Tibial artery (tissue), 4 donors: Measurements from ENCODE around the gene TMEM140.

Experiments used
- DNase-seq, 2 donors: peaks; one replicate each; pipeline ENCODE4 v3.0.0-alpha.2; 2019
- H3K27ac ChIP-seq, 2 donors: fragments of 200-600 bp; sonication (generic) in 1 of 2; 1 replicate in 1 of 2; 2 replicates in 1 of 2; pipeline ENCODE4 v1.5.1; 2018 to 2019; ENCODE audit warnings: mild to moderate bottlenecking in 1 of 2
- H3K27me3 ChIP-seq, 2 donors: fragments of 200-600 bp; sonication (generic) in 1 of 2; one replicate each; pipeline versions ENCODE4 v1.5.1 to v1.6.0; 2016 to 2019
- H3K36me3 ChIP-seq, 3 donors: fragments of 200-600 bp; sonication (generic) in 2 of 3; one replicate each; pipeline ENCODE4 v1.5.1; 2016 to 2019; ENCODE audit warnings: mild to moderate bottlenecking in 2 of 3
- H3K4me1 ChIP-seq, 4 donors: fragments of 200-600 bp; sonication (generic) in 2 of 4; 1 replicate in 3 of 4; 2 replicates in 1 of 4; pipeline ENCODE4 v1.5.1; 2016 to 2019
- H3K4me3 ChIP-seq, 2 donors: fragments of 200-600 bp; sonication (generic) in 1 of 2; 1 replicate in 1 of 2; 2 replicates in 1 of 2; pipeline ENCODE4 v1.5.1; 2018 to 2019; ENCODE audit warnings: mild to moderate bottlenecking in 2 of 2
- H3K9me3 ChIP-seq, 3 donors: fragments of 200-600 bp; sonication (generic) in 1 of 3; one replicate each; pipeline ENCODE4 v1.5.1; 2016 to 2019
- intact Hi-C: fragments of 100-400 bp; cut with DNase I; formaldehyde crosslinking; loops from one replicate; pipeline ENCODE4 v1.15.0; 2023; ENCODE audit warnings: low total_unique reads
- TF ChIP-seq, protein P1 (sequence below), 2 experiments: fragments of 200-600 bp in 1 of 2; fragments of 450-650 bp in 1 of 2; IDR thresholded peaks; one replicate each; pipeline ENCODE4 v1.5.1; 2017 to 2019; ENCODE audit warnings: antibody characterized with exemption in 2 of 2, mild to moderate bottlenecking in 1 of 2, moderate library complexity in 1 of 2

Gene TMEM140

DNA sequence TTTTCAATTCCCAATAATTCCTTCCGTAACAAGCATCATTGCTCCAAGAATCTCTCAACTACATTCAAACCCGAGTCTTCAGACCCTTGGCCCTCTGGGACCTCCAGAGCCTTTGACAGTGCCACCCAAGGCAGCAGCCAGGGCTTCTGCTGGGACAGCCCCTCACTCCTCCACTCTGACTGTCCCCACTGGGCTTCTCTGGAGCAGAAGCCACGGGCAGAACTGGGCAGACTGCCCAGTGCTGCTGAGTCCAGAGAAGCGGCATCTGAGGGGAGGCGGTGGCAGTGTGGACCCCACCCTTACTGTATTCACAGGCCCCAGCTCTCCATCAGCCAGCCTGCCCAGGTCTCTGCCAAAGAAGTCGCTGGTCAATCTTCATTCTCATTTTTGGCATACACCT, 13.8 kb downstream of the TMEM140 start:
- H3K4me1 ChIP-seq = peaks cover 0 to 32% (median 20%) of the 10 kb centered on the region in 4 donors
- no peaks in the 10 kb centered on the region for H3K27me3 ChIP-seq
- TF ChIP-seq, protein P1, sequence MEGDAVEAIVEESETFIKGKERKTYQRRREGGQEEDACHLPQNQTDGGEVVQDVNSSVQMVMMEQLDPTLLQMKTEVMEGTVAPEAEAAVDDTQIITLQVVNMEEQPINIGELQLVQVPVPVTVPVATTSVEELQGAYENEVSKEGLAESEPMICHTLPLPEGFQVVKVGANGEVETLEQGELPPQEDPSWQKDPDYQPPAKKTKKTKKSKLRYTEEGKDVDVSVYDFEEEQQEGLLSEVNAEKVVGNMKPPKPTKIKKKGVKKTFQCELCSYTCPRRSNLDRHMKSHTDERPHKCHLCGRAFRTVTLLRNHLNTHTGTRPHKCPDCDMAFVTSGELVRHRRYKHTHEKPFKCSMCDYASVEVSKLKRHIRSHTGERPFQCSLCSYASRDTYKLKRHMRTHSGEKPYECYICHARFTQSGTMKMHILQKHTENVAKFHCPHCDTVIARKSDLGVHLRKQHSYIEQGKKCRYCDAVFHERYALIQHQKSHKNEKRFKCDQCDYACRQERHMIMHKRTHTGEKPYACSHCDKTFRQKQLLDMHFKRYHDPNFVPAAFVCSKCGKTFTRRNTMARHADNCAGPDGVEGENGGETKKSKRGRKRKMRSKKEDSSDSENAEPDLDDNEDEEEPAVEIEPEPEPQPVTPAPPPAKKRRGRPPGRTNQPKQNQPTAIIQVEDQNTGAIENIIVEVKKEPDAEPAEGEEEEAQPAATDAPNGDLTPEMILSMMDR (IDR thresholded peaks at IDR 0.05) = no peak
- intact Hi-C loops = loop anchor here (10.0 kb wide), 1 partner anchor 167 kb away; no protein-coding TSS in a partner anchor
- peaks cover 0 to 4% (median 0%) of the 10 kb centered on the region in 3 donors for H3K9me3 ChIP-seq
- peak in 1 of 2 donors; percentile 62 for DNase-seq
- H3K4me3 ChIP-seq = no peak overlapping the region
- no peak overlapping the region for H3K27ac ChIP-seq
- peaks cover 16 to 35% (median 24%) of the 10 kb centered on the region in 3 donors for H3K36me3 ChIP-seq

DNA sequence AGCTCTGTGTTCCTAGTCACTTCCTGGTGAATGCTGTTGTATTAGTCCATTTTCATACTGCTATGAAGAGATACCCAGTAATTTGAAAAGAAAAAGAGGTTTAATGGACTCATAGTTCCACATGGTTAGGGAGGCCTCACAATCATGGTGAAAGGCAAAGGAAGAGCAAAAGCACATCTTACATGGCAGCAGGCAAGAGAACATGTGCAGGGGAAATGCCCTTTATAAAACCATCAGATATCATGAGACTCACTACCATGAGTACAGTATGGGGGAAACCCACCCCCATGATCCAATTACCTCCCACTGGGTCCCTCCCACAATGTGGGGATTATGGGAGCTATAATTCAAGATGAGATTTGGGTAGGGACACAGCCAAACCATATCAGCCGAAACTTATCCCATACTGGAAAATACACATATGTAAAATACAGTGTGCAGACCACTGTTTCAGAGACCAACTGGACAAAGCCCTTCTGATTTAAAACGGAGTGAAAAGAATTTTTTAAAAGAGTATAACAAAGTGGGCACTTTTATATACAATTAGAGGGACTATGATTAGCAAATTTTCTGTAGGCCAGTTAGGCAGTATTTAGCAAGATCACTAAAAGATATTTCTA, 14.6 kb downstream of the TMEM140 start:
- Histone ChIP-seq H3K9me3 (no peaks in the 10 kb centered on the region), H3K4me1 (peaks cover 0 to 34% (median 25%) of the 10 kb centered on the region in 4 donors), H3K27me3 (no peaks in the 10 kb centered on the region), H3K27ac (no peak overlapping the region), H3K36me3 (peaks cover 19 to 43% (median 26%) of the 10 kb centered on the region in 3 donors), H3K4me3 (no peak overlapping the region)
- no peak for DNase-seq
- intact Hi-C loops = loop anchor here (10.0 kb wide), 1 partner anchor 168 kb away; no protein-coding TSS in a partner anchor
- TF ChIP-seq, protein P1 (IDR thresholded peaks at IDR 0.05) = no peak

DNA sequence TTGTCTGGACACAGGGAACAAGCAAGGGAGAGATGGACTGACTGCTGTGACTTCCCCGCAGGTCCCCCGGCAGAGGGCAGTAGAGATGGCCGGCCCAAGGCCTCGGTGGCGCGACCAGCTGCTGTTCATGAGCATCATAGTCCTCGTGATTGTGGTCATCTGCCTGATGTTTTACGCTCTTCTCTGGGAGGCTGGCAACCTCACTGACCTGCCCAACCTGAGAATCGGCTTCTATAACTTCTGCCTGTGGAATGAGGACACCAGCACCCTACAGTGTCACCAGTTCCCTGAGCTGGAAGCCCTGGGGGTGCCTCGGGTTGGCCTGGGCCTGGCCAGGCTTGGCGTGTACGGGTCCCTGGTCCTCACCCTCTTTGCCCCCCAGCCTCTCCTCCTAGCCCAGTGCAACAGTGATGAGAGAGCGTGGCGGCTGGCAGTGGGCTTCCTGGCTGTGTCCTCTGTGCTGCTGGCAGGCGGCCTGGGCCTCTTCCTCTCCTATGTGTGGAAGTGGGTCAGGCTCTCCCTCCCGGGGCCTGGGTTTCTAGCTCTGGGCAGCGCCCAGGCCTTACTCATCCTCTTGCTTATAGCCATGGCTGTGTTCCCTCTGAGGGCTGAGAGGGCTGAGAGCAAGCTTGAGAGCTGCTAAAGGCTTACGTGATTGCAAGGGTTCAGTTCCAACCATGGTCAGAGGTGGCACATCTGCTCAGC, 16.6 kb downstream of the TMEM140 start:
- TF ChIP-seq, protein P1 (IDR thresholded peaks at IDR 0.05) = no peak
- DNase-seq = peak in 1 of 2 donors; percentile 69
- Histone ChIP-seq H3K4me3 (no peak overlapping the region), H3K9me3 (no peaks in the 10 kb centered on the region), H3K27ac (peak overlapping the region in 1 of 2 donors; percentile 52), H3K4me1 (peaks cover 0 to 46% (median 39%) of the 10 kb centered on the region in 4 donors), H3K27me3 (no peaks in the 10 kb centered on the region), H3K36me3 (peaks cover 19 to 57% (median 34%) of the 10 kb centered on the region in 3 donors)
- intact Hi-C loops = loop anchor here (10.0 kb wide), 1 partner anchor 170 kb away; no protein-coding TSS in a partner anchor

DNA sequence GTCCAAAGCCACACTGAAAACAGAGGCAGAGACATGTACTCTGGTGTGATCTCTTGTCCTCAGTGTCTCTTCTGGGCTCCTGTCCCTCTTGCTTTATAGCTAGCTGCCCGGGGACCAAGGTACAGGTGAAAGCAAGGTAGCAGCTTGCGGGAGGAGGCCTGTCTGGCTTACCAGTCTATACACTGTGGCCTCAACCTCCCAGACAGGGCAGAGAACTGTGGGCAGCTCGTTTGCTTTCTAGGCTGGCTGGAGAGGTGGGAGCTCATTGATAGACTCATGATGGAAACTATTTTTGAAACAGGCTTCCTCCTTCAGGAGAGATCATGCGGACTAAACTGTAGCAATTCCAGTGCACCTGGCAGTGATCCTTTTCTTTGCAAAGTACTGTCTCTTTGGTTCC, 18.0 kb downstream of the TMEM140 start:
- H3K27me3 ChIP-seq = no peaks in the 10 kb centered on the region
- H3K36me3 ChIP-seq = peaks cover 19 to 57% (median 34%) of the 10 kb centered on the region in 3 donors
- no peak overlapping the region for H3K4me3 ChIP-seq
- H3K9me3 ChIP-seq = no peaks in the 10 kb centered on the region
- no peak overlapping the region for H3K27ac ChIP-seq
- TF ChIP-seq, protein P1 (IDR thresholded peaks at IDR 0.05) = no peak
- intact Hi-C loops = loop anchor here (10.0 kb wide), 1 partner anchor 171 kb away; no protein-coding TSS in a partner anchor
- DNase-seq = peak in 1 of 2 donors; percentile 25
- H3K4me1 ChIP-seq = peaks cover 0 to 40% (median 30%) of the 10 kb centered on the region in 4 donors

DNA sequence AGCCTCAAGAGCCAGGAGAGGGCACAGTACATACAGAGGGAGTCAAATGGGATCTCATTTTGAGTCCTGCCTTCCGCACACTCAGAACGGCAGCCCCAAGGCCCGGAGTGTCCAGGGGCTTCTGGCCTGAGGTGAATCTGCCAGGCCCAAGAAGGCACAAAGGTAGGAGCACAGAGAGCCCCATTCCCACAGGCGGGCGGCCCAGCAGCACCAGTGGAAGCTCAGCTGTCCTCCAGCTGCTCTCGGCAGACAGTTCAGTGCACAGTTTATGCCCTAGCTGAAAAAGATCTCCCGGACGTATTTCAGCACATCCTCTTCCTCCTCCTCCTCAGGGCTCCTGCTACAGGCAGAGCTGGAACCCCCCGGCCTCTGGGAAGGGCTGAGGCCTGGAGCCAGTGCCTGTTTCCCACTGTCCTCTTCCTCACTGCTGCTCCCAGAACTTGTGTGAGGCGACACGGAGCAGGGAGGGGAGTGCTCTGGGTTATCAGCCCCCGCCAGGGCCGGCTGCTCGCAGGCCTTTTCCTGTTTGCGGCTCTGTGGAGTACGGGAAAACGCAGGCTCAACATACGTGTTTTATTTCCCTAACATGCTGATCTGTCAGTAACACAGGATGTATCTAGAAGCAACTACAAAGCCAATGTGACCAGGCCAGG, 18.6 kb downstream of the TMEM140 start:
- H3K9me3 ChIP-seq = no peaks in the 10 kb centered on the region
- peaks cover under 1 to 37% (median 32%) of the 10 kb centered on the region in 4 donors for H3K4me1 ChIP-seq
- intact Hi-C loops = loop anchor here (10.0 kb wide), 1 partner anchor 172 kb away; no protein-coding TSS in a partner anchor
- no peak overlapping the region for H3K27ac ChIP-seq
- TF ChIP-seq, protein P1 (IDR thresholded peaks at IDR 0.05) = no peak
- no peaks in the 10 kb centered on the region for H3K27me3 ChIP-seq
- no peak overlapping the region for H3K4me3 ChIP-seq
- peaks cover 19 to 57% (median 34%) of the 10 kb centered on the region in 3 donors for H3K36me3 ChIP-seq
- DNase-seq = peak in 1 of 2 donors; percentile 66
